22Rv1 (cell line): ENCODE measurements around the gene MLLT3.

Experiments
- CTCF ChIP-seq: fragments of 450-650 bp; IDR thresholded peaks from 2 replicates; pipeline ENCODE4 v1.5.1; 2017; ENCODE audit warnings: mild to moderate bottlenecking
- ZFX ChIP-seq: fragments of 450-650 bp; IDR thresholded peaks from 2 replicates; pipeline ENCODE4 v1.6.1; 2017; ENCODE audit warnings: antibody characterized with exemption, borderline replicate concordance

- TF ChIP-seq CTCF = no peak
- TF ChIP-seq ZFX = no peak
These were observed 3.9 kb downstream of the MLLT3 start for GRCh38 chr9:20618361-20618802.
